Astrocyte (in vitro differentiated cells and primary cell): ENCODE measurements around the gene DNAJC16.
"Not testable (repeated sequence)": the region's sequence is repeated elsewhere in the genome, so short reads cannot be mapped to it uniquely, and the experiment has no call there.

Experiments
- EZH2 ChIP-seq: IDR thresholded peaks from 2 replicates; pipeline ENCODE4 v1.6.1; 2012; ENCODE audit warnings: mild to moderate bottlenecking, low read length, inconsistent platforms; ENCODE audit not compliant: insufficient read depth
- TF ChIP-seq, protein P1 (sequence below): IDR thresholded peaks from 2 replicates; pipeline ENCODE4 v1.5.1; 2011; ENCODE audit warnings: low read depth, mild to moderate bottlenecking, inconsistent platforms, low read length, moderate library complexity; ENCODE audit not compliant: insufficient read depth

DNA sequence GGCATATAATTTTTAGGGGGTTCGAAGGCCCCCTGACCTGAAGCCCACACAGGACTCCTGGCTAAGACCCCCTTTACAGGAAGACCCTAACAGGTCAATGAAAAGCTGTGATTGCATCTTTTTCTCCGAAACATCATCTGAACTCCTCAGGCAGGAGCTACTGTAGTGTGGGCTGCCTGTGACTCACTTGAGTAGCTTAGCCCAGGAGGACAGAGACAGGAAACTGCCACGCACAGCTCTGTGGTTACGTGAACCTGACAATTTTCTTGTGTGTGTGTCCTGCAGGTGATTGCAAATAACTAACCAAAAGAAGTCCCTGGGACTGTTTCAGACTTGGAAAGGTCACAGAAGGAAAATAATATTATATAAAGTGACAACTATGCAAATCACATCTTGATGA is 35.6 kb upstream of the DNAJC16 start:
- TF ChIP-seq, protein P1, sequence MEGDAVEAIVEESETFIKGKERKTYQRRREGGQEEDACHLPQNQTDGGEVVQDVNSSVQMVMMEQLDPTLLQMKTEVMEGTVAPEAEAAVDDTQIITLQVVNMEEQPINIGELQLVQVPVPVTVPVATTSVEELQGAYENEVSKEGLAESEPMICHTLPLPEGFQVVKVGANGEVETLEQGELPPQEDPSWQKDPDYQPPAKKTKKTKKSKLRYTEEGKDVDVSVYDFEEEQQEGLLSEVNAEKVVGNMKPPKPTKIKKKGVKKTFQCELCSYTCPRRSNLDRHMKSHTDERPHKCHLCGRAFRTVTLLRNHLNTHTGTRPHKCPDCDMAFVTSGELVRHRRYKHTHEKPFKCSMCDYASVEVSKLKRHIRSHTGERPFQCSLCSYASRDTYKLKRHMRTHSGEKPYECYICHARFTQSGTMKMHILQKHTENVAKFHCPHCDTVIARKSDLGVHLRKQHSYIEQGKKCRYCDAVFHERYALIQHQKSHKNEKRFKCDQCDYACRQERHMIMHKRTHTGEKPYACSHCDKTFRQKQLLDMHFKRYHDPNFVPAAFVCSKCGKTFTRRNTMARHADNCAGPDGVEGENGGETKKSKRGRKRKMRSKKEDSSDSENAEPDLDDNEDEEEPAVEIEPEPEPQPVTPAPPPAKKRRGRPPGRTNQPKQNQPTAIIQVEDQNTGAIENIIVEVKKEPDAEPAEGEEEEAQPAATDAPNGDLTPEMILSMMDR, result not testable (repeated sequence)
- TF ChIP-seq EZH2, result not testable (repeated sequence)
